HG03196 (cell line): ENCODE results near the gene CLCN6.

Experiments
- ATAC-seq: cut with Tn5 transposase; IDR thresholded peaks from one replicate; pipeline ENCODE4 v1.9.1; 2021; ENCODE audit not compliant: unreplicated experiment

Gene CLCN6

DNA sequence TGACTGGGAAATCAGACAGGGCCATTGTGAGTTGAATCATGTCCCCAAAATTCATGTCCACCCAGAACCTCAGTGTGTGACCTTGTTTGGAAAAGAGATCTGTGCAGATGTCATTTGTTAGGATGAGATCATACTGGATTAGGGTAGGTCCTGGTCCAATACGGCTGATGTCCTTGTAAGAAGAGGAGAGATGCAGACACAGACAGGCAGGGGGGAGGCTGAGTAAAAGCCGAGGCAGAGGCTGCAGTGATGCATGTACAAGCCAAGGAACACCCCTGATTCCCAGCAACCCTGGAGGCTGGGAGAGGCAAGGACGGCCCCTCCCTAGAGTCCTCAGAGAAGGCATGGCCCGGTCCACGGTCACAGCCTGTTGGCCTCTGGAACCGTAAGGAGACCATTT lies 68.6 kb downstream of the CLCN6 start:
- no peak for ATAC-seq

DNA sequence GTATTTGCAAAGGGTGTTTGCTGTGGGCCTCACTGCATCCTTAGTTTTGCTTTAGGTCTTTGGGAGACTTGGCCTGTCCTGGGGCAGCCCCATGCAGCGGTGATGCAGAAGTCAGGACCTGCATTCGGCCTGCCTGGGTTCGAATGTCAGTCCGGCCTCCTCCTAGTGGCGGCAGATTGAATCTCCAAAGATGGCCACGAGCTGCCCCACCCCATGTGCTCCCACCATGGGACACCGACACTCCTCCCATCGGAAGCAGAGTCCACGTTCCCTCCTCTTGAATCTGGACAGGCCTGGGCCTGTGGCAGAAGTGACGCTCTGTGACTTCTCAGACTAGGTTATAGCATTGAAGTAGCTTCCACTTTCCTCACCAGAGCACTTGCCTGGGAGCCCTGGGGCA lies 69.1 kb downstream of the CLCN6 start:
- no peak for ATAC-seq

DNA sequence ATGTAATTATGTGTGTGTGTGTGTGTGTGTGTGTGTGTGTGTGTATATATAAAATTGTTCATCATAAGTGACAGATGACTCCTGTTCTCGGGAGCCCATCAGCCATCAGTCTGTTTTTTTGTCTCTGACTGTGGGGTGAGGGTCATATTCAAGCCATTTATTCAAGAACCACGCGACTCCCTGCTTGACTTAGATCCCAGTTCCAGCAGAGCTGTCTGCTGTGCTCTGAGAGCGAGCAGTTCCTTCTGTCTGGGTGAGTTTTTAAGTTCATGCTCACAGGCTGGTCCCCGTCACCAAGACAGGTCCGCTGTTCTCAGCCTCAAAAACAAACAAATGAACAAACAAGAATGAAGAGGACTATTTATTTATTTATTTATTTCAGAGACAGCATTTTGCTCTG lies 71.1 kb downstream of the CLCN6 start:
- no peak for ATAC-seq

DNA sequence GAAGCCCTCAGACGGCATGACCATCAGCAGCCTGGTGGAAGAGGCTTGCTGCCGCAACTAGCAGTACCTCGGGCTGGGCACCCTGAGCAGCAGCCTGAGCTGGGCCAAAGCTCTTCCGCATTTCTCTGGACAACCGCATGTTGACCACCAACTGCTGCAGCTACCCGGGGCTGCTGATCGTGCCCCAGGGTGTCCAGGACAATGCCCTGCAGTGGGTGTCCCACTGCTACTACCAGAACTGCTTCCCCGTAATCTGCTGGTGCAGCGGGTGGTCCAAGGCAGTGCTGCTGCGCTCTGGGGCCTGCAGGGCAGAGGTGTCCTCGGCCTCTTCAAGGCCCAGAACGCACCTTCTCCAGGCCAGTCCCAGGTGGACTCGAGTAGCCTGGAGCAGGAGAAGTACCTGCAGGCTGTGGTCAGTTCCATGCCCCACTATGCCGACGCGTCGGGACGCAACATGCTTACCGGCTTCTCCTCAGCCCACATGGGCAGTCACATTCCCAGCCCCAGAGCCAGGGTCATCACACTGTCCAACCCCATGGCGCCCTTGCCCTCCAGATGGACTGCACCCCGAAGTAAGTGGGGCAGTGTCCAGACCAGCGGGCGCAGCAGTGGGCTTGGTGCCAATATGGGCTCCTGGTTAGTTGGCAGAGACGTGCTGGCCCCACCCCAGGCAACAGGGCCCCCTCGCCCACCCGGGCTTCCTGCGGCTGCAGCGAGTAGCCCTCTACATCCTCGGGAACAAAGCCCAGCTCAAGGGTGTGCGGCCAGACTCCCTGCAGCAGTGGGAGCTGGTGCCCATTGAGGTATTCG lies 72.3 kb downstream of the CLCN6 start:
- no peak for ATAC-seq

DNA sequence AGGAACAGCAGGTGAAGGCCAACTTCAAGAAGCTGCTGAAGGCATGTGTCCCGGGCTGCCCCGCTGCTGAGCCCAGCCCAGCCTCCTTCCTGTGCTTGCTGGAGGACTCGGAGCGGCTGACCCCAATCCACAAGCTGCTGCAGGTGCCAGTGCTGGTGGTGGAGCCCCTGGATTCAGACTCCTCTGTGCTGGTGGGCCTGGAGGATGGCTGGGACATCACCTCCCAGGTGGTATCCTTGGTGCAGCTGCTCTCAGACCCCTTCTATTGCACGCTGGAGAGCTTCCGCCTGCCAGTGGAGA lies 72.8 kb downstream of the CLCN6 start:
- no peak for ATAC-seq

DNA sequence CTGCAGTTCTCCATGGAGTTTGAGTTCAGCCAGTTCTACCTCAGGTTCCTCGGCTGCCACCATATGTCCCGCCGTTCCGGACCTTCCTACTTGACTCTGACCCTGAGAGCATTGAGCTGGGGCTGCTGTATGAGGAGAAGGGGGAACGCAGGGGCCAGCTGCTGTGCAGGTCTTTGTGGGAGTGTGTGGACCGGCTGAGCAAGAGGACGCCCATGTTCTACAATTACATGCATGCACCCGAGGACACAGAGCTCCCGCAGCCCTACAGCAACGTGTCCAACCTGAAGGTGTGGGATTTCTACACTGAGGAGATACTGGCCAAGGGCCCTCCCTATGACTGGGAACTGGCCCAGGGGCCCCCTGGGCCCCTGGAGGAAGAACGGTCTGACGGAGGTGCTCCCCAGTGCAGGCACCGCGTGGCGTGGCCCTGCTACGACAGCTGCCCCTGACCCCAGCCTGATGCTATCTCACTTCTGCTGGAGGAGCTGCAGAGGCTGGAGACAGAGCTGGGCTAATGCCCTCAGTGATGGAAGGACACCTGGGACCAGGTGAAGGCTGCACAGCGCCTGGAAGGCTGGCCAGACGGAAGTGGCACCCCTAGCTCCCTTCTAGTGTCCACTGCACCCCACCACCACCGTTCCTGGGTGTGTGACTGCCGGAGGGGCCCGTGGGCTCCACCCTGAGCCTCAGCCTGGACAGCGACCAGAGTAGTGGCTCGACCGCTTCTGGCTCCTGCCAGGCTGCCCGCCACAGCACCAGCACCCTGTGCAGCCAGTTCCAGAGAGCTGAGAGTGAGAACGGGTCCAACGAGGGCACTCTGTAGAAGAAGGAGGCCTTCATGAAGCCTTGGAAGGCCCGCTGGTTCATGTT lies 73.6 kb downstream of the CLCN6 start:
- no peak for ATAC-seq

DNA sequence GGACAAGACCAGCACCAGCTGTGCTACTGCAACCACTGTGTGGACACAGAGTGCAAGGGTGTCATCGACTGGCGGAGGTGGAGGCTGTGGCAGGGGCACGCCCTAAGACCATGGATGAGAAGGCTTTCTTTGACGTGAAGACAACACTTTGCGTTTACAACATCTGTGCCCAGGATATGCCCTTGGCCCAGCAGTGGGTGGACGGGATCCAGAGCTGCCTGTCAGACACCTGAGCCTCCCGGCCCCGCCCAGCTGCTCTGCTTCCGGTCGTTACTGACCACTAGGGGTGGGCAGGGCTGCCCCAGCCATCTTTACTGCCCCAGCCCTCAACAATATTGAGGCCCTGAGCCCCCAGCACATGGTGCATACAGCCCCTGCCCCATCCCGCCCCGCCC lies 74.2 kb downstream of the CLCN6 start:
- no peak for ATAC-seq

DNA sequence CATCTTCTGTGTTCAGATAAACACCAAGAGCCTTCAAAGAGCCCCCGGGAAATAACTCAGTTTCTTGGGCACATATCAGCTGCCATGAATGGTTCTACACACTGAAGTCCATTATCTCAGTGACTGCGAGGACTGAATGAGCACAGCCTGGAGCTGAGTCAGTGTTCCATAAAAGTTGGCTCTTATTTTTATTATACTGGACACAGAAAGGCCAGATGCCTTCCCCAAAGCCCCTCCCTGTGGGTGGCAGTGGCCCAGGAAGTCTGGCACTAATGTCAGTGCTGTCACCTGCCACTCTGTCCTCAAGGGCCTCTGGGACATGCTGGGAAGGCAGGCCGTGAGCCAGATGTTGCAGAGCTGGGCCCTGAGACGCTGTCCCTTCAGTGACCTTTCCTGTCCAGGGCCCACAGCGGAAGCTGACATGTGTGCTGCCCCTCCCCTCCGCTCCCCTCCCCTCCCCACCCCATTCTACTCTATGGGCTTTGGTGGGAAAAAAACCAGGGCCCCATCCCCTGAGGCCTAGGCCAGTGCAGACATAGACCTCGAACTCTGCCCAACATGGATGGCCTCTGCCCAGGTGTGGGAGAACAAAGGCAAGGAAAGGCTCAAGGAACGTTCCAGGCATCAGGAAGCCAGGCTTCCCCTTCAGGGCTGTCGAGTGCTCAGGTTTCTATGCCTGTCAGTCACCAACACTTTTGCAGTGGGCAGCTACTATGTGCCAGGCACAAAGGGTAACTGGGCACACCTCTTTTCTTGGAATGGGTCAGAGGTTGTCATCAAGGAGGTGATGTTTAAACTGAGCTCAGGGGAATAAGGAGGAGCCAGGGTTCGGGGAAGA lies 75.1 kb downstream of the CLCN6 start:
- ATAC-seq, result no peak

DNA sequence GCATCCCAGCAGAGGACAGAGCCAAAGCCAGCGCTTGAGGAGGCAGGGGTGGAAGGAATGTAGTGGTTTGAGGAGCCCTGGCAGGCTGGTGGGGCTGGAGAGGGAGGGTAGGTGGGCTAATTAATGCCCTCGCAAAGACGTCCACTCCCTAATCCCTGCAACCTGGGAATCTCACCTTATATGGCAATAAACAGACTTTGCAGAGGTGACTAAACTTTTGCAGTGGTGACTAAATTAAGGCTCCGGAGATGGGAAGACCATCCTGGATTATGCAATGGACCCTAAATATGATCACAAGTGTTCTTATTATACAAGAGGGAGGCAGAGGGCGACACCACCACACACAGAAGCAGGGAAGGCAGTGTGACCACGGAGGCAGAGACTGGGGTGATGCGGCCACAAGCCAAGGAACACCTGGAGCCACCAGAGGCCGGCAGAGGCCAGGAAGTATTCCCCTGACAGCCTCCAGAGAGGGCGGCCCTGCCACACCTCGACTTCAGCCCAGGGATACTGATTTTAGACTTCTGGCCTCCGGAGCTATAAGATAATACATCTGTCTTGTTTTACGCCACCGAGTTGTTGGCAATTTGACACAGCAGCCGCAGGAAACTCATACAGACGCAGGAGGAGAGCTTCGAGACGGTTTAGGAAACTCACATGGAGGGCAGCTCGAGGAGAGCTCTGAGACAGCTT lies 75.9 kb downstream of the CLCN6 start:
- ATAC-seq, result no peak

DNA sequence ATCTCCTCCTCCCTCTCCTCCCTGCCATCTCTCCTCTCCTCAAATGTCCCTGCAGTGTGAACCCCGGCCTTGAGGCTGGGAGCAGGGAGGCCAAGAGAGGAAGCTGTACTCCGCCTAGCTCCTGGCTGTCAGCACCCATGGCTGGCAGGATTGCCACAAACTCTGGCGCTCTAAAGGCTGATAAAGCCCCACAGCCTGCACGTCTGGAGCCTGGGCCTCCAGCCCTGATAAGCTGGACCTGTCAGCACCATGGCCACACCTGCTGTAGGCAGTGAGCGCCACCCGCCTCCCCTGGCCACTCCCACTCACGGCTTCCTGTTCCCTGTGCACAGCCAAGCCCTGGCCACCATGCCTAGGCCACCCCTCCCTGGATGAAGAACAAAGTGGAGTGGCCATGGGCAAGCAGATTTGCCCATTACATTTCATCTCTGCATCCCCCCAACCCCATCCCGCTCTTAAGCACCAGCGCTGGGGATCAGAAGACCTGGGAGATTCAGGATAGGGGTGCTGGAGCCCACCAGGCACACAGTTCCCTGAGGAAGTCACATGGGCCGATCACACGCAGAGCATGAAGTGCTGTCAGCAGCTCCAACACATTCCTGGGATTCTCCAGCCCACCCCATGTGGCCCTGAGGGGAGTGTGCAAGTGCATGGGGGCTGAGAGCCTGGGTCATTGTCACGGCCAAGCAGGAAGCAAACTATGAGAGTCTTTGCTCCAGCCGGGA lies 77.0 kb downstream of the CLCN6 start:
- no peak for ATAC-seq

DNA sequence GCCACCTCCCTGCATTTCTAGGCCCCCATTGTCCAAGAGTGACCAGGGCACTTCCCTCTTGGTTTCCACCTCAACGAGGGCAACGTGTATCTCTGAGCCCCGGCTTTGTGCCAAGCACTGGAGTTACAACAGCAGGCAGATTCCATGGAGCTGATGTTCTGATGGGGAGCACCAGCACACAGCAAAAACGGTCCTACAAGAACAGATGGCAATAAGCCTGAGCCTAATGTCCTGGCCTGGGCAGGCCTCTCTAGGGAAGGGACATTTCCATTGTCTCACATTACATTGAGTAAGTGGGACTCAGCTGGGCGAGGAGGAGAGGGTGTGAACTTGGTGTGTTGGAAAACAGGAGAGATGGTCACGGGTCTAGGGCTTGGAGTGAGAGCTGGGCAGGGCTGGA lies 79.9 kb downstream of the CLCN6 start:
- no peak for ATAC-seq

DNA sequence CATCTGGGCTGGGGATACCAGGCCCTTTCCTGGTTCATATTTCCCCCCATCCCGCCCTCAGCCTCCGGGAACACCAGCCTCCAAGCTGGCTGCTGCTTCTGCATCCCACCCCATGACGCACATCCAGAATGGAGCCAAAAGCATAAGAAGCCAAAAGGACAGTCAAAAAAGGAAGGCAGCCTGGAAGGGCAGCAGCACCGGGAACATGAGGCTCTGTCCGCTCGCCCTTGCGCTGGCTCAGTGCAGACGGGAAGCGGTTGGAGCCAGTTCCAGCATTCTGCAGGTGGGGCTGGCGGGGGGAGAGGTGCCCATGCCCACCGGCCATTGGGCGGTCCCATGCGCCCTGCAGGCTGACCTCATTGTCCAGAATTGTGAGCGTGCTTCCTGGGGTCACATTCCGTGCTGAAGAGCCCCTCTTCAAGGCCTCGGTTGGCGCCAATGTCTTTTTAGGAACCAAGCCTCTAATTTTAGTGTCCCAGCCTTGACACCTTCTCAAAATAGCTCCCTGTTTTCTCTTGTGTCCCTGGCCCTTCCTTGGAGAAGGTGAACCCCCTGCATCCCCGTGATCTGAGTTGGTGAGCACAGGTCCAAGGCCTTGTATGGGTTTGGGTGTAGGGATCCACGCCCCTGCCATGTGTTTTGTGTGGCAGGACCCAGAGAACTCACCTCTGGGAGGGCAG lies 81.1 kb downstream of the CLCN6 start:
- no peak for ATAC-seq

DNA sequence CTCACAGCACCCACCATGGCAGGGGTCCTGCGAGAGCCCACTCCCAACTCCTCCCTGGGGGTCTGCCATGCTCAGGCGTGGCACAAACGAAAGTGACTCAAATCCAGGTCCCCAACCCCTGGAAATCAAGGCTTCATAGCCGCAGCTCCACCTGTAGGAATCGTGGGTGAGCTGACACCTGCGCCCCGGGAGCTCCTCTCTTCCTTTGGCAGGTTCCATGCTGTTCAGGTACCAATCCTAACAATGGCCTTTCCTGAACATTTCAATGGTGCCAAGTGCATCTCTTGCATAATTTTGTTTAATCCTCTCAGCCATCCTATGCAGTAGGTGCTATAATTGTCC lies 81.6 kb downstream of the CLCN6 start:
- ATAC-seq, result no peak

DNA sequence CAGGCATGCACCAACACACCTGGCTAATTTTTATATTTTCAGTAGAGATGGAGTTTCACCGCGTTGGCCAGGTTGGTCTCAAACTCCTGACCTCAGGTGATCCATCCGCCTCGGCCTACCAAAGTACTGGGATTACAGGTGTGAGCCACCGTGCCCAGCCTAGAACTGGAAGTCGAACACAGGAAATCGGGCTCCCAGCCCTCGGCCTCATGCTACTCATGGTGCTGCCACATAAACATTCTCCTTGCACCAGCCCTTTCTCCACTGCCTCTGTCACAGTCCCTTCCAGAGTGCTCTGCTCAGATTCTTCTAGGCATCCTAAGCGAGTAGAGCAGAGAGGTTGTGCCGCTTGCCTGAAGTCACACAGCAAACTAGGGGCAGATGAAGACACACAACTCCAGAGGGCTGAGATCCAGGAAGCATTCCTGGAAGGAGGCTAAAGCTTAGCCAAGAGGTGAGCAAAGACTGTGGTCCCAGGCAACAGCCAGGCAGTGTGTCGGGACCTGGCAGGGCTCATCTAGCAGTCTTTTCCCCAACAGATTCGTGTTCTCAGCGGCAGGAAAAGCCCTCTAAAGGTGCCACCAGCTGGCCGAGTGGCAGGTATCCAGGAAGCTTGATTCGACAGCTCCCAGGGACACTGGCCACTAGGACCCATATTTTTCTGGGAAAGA lies 82.3 kb downstream of the CLCN6 start:
- ATAC-seq, result no peak

DNA sequence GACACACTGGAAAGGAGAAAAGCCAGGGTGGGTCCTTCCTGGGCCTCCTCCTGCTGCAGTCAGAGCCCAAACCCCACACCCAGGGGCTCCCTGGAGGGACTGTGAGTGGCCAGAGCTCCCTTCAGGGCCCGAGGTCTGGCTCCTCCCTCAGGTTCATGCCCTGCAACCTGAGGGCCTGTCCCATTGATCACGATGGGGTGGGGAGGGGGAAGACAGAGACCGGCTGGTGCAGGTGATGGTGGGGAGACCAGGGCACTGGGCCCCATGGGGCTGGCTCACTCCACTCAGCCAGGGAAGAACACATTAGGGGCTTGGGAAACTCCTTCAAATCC lies 82.9 kb downstream of the CLCN6 start:
- no peak for ATAC-seq

DNA sequence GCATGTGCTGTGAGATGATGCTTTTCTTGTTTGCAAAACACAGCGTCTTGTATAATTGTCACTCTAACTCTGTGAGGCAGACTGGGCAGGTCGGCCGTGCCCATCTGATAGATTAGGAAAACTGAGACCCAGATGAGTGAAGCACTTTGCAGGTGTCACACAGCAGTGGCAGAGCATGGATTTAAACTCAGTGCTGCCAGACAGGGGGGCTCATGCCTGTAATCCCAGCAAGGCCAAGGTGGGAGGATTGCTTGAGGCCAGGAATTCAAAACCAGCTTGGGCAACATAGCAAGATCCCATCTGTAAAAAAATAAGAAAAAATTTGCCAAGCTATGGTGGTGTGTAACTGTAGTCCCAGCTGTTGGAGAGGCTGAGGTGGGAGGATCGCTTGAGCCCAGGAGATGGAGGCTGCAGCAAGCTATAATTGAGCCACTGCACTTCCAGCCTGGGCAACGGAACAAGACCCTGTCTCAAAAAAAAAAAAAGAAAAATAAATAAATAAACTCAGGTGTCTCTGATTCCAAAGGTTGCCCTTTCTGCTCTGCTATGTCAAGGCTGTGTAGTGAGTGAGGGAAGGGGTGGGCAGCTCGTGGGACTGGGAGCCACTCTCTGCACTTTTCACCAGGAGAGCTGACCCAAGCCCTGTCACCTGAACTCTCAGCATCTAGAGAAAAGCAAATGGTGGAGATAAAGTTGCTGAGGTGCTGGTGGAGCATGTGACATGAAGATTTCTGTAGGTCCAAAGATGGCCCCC lies 85.6 kb downstream of the CLCN6 start:
- no peak for ATAC-seq
